ENCODE results near the gene AKAP8L.

The AKAP8L gene

GRCh38 chr19:15449620-15450527 lies 31.1 kb upstream of the AKAP8L start, which contains the start of gene WIZ:
Gene WIZ (minus strand): TSS chr19:15449956. CDS start chr19:15448307, 1,649 bp downstream.
- H3K4me3 ChIP-seq (ENCODE audit: low read depth, low read length) = peak within 1 kb of the TSS; percentile 48

DNA sequence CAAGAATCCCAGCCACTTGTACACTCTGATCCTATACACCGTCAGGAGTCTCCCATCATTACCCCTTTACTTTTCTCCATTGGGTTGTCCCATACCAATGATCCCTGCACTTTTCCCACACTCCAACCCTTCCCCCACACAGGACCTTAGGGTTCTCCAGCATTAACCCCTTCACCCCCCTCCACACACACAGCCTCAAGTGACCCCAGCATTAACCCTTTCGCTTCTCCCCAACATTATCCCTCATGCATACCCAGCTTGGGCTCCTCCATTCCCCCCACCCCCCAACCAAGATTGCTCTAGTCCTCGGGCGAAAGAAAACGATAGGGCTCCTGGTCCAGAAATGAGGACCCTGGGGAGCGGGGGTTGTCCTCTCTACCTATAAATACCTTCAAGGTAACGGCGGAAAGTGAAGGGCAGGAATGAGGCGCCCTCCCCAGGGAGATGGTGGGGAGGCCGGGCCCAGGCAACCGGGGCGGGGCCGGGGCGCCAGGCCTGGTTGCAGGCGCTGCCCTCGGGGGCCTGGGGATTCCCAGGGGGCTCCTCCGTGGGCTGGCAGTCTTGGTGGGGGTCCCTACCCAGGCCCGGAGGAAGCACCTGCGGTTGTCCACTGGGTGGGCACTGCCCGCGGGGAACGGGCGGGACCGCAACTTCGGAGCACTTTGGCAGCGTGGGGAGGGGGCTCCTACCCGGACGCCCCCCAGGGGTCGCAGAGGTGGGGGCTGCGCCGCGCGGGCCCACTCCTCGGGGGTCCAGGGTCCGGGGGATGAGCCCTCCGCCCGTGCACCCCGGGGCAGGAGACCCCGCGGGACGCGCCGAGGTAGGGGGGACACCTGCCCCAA lies 30.2 kb upstream of the AKAP8L start:
- peak overlapping the region; percentile 48 for H3K4me3 ChIP-seq (ENCODE audit: low read depth, low read length)

DNA sequence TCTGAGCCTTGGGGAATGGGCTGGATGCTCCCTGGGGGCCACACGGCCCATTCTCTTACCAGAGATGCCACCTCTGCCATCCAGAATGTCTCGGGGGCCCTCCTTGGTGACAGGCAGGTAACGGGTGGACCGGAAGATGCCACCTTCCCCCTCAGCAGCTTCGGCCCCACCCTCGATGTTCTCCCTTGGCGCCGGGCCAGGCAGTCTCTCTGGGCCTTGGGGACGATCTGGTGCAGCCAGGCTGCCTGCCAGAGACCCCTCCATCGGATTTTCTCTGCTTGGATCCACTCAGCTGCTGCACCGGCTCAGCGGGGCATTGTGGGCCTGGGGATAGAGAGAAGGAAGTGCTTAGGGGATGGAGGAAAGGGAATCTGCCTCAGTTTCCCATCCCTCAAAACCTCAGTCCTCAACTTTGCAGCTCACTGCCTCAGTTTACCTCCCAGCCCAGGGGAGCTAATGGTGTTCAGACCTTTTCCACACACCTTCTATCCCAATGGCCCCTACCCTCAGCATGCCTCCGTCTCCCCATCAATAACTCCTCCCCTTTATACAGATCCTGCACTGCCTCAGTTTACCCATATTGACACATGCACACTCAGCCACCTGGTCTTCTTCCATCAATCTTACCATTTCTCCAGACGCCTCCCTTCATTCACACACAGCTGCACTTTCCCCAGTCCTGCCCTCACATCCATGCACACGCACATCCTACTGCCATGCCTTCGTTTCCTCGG lies 29.4 kb upstream of the AKAP8L start:
- peak overlapping the region; percentile 10 for H3K4me3 ChIP-seq (ENCODE audit: low read depth, low read length)

DNA sequence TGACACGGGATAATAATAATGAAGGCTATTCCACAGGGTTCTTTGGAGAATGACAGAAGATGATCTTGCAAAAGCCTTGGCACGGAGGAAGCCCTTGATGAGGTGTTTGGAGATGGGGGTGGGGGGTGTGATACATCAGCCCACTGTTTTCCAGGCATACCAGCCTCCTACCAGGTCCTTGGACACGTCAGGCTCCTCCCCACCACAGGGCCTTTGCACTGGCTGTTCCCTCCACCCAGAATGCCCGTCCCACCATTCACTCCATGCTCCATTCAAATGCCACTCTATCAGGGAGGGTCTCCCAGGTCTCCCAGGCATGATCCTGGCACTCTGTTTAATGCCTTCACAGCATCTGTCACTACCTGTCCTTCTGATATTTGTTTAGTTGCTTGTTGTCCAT lies 28.3 kb upstream of the AKAP8L start:
- no peak overlapping the region for H3K4me3 ChIP-seq (ENCODE audit: low read depth, low read length)

DNA sequence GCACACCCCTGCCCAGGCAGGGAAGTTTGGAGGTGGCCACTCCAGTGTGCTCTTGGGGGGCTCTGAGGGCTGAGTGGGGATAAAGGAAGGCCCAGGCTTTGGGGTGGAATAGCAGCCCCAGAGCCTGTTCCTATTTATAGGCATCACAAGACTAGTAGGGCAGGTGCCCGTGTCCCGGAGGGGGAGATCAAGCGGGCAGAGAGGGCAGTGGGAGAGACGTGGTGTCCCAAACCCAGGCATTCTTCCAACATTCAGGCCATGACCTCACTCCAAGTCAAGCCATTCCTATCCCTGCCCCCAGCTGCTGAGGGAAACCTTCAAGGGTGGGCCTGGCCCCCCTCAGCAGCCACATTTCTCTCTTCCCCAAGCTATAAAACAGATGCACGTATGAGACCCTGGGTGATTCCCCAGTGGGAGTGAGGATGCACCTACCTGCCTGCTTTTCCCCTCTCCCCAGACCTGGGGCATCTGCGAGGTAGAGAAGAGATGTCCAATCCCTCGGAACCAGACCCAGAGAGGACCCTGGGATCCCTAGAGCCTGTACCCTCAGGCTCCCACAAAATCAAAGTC lies 27.1 kb upstream of the AKAP8L start:
- H3K4me3 ChIP-seq (ENCODE audit: low read depth, low read length) = no peak overlapping the region

DNA sequence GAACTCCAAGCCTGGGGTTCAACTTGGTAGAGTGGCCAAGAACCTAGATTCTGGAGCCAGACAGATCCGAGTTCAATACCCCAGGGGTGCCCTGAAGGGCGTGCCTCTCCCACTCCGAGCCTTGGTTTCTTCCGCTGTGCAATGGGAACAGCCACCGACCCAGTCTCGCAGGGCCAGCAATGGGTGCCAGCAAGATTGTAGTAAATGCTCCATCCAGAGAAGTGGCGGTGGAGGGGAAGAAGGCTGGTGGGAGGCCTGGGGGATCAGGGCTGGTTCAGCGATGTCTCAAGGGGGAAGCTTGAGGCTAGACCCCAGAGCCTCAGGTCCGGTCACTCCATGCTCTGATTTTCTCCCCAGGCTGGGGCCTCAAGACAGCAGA lies 26.4 kb upstream of the AKAP8L start:
- H3K4me3 ChIP-seq (ENCODE audit: low read depth, low read length) = no peak overlapping the region

DNA sequence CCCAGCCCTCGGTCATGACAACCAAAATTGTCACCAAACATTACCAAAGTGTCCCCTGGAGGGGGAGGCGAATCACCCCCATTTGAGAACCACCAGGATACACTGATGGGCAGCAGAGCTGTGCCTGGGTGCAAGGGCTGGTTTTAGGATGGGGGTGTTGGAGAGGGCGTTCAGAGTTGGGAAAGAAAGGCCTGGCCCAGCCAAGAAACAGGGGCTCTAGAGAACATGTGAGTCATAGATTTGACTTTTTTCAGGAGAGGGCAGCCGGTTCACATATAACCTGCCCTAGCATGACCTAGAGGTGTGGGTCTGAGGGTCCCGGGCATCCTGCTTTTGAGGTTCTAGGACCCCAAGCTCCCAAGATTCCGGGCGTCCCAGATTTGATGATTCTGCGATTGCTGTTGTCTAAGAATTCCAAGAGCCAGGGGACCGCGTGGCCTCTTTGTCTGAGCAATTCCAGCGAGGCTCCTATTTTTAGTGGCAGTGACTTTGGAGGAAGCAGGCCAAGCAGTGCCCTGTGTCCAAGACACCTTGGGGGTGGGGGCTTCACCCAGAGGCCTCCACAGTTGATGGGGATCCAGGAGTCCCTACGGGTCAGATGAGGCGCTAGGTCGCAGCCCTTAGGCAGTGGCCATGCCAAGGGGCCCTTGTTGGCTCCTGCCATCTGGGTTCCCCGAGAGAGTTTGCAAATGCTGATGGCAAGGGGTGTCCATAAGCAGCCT lies 25.9 kb upstream of the AKAP8L start:
- no peak overlapping the region for H3K4me3 ChIP-seq (ENCODE audit: low read depth, low read length)

- H3K4me3 ChIP-seq (ENCODE audit: low read depth, low read length) = no peak overlapping the region
Measured at GRCh38 chr19:15443838-15444237, 25.1 kb upstream of the AKAP8L start.

- no peak overlapping the region for H3K4me3 ChIP-seq (ENCODE audit: low read depth, low read length)
Measured at GRCh38 chr19:15443325-15443724, 24.5 kb upstream of the AKAP8L start.

DNA sequence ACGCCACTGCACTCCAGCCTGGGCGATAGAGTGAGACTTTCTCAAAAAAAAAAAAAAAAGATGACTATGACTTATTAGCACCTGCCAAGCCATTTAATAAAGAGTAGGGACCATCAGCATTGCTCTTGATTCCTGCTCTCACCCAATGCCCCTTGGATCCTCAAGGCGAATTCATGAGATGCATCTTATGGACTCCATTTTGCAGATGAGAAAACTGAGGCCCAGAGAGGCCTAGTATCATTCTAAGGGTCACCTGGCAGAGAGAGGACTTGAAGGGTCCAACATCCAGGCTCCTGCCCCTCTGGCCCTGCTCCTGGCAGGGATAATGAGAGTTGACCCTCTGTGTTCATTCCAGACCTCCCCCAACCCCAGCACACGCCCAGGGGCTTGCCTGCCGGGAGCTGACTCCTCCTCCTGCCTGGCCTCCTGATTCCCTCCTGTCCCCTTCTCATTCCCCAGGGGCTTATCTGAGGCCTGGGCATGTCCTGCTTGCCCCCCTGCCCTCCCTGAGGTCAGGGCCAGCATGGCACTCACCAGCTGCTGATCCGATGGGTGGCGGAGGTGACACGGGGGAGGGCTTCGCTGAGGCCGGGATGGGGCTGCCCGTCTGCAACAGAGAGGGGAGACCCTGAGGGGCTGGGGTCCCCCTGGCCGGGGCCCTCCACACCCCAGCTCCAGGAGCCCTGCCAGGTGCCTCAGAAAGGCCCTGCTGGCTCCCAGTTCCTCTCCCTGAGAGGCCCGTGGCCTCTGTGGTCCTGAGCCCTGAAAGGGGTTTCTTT lies 23.5 kb upstream of the AKAP8L start:
- H3K4me3 ChIP-seq (ENCODE audit: low read depth, low read length) = no peak overlapping the region

DNA sequence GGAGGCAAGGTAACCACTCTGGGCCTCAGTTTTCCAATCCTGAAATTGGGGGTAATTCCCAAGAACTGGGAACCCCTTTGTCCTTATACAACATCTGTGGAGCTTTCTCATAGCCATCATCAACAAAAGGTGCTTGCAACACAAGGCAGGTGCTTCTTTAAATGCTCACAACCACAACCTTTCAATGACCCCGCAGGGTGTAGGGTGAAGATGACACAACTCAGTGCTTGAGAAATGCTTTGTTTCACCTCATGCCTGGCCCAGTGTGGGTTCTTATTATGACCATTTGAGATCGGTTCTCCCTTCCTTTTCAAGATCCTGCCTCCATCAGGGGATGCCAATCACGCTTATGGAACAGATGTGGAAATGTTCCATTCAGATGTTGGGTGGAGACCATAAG lies 22.5 kb upstream of the AKAP8L start:
- H3K4me3 ChIP-seq (ENCODE audit: low read depth, low read length) = no peak overlapping the region

- H3K4me3 ChIP-seq (ENCODE audit: low read depth, low read length) = no peak overlapping the region
Measured at GRCh38 chr19:15439821-15440641, 21.2 kb upstream of the AKAP8L start.

- no peak overlapping the region for H3K4me3 ChIP-seq (ENCODE audit: low read depth, low read length)
Measured at GRCh38 chr19:15439078-15439799, 20.5 kb upstream of the AKAP8L start.

- no peak overlapping the region for H3K4me3 ChIP-seq (ENCODE audit: low read depth, low read length)
Measured at GRCh38 chr19:15438577-15438976, 19.8 kb upstream of the AKAP8L start.

GRCh38 chr19:15438124-15438496 lies 19.3 kb upstream of the AKAP8L start:
- H3K4me3 ChIP-seq (ENCODE audit: low read depth, low read length) = no peak overlapping the region

- no peak overlapping the region for H3K4me3 ChIP-seq (ENCODE audit: low read depth, low read length)
Measured at GRCh38 chr19:15437355-15438123, 18.8 kb upstream of the AKAP8L start.

DNA sequence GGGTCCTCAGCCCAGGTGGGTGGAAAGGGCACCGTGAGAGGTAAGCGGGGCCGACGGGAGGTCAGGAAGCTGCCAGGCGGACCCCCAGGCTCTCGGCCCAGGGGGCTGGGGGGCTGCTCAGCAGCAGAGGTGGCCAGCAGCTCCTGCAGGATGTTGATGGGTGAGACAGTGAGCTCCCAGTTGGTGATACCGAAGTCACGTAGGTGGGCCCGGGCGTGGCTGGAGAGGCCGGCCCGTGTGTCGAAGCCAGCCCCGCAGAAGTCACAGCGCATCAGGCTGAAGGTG lies 18.0 kb upstream of the AKAP8L start:
- no peak overlapping the region for H3K4me3 ChIP-seq (ENCODE audit: low read depth, low read length)
